Measurements from ENCODE around the gene NLRP6. TPM values are rescaled to one million over a fixed set of nuclear protein-coding genes. Genes with fewer than 3 reads are reported as not detected.
"Not testable (repeated sequence)": the region's sequence is repeated elsewhere in the genome, so short reads cannot be mapped to it uniquely, and the experiment has no call there.

The NLRP6 gene
- total and polyA plus RNA-seq, 3 experiments from 2014 or later = 3.5 to 11.7 (median 3.6) TPM

DNA sequence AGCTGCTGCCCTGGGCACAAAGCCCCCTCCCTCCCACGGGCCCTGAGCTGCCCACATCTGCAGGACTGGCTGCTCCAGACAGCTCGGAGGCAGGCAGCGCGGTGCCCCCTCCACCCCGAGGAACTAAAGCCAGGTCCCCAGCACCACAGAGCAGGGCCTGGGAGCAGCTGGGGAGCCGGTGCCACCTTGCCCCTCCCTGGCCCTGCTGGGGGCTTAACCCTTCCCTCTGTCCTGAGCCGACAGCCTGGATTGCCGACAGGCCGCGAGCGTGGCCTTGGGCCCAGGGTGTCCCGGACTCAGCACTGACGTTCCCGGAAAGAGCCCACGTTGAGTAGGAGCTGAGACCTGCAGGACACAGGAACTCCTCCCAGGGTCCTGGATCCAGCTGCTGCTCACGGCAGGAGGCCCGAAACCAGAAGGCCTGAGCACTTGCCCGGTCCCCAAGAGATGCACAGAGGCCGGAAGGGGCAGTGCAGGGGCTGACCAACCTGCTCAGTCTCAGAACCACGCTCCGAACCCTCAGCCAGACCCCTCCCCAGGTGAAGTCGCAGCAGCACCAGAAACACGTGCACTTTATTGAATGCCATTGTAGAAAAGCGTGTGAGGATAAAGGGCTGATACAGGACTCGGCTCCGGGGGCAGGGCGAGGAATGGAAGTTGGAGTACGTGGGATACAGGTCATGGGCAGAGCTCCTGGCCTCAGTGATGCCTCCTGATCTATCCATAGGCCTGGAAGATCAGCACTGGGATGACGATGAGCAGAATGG lies 41.1 kb downstream of the NLRP6 start:
- H3K36me3 ChIP-seq (ENCODE audit: insufficient read depth, low read length); H3K9me3 ChIP-seq (ENCODE audit: low read length); H3K27me3 ChIP-seq (ENCODE audit: insufficient read depth, low read length, poor library complexity, severe bottlenecking); H3K27ac ChIP-seq (ENCODE audit: low read depth, low read length); H3K27me3 Mint-ChIP-seq; H3K9me3 Mint-ChIP-seq; DNase-seq: not testable (repeated sequence)
- peaks cover 27 to 43% (median 34%) of the 10 kb centered on the region in 3 donors for H3K4me1 Mint-ChIP-seq
- CTCF ChIA-PET = interaction anchor here (0.7 to 1.2 kb wide), 2 partner anchors 10 to 38 kb away, joined by 3 read pairs; no protein-coding TSS in a partner anchor
- peak overlapping the region; percentile 82 to 94 (median 89) for H3K4me3 Mint-ChIP-seq
- Histone ChIP-seq H3K4me3 (ENCODE audit: low read length) (peak overlapping the region; percentile 16), H3K4me1 (ENCODE audit: insufficient read depth, low read length) (peaks cover 22% of the 10 kb centered on the region)
- peak overlapping the region; percentile 84 to 97 (median 95) for H3K27ac Mint-ChIP-seq
- POLR2A ChIA-PET = interaction anchor here (1.1 kb wide), 1 partner anchor 10 kb away, joined by 4 read pairs; no protein-coding TSS in a partner anchor
- peaks cover 6 to 19% (median 11%) of the 10 kb centered on the region in 3 donors for H3K36me3 Mint-ChIP-seq

DNA sequence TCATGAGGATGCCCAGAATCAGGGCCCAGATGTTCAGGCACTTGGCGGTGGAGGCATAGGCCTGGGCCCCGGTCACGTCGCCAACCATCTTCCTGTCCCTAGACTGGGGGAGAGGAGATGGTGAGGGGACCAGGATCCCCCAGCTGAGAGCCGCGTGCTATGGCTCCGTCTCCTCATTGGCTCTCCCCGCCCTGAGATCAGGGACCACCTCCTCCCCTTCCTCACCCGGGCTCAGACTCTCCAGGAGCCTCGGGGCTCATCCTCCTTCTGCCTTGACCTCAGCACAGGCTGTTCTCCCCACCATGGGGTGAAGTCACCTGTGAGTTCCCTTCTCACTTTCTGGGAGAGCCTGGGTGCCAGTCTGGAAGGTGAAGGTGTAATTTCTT lies 41.7 kb downstream of the NLRP6 start:
- Histone ChIP-seq H3K4me3 (ENCODE audit: low read length) (peak overlapping the region; percentile 16), H3K4me1 (ENCODE audit: insufficient read depth, low read length) (peaks cover 28% of the 10 kb centered on the region)
- H3K36me3 ChIP-seq (ENCODE audit: insufficient read depth, low read length); H3K9me3 ChIP-seq (ENCODE audit: low read length); H3K27me3 ChIP-seq (ENCODE audit: insufficient read depth, low read length, poor library complexity, severe bottlenecking); POLR2A ChIA-PET; DNase-seq; H3K27me3 Mint-ChIP-seq; H3K27ac ChIP-seq (ENCODE audit: low read depth, low read length); H3K9me3 Mint-ChIP-seq: not testable (repeated sequence)
- CTCF ChIA-PET = interaction anchor here (1.2 kb wide), 1 partner anchor 10 kb away, joined by 3 read pairs; no protein-coding TSS in a partner anchor
- Mint-ChIP-seq H3K36me3 (peaks cover 5 to 14% (median 9%) of the 10 kb centered on the region in 3 donors), H3K4me3 (peak overlapping the region; percentile 82 to 94 (median 89)), H3K4me1 (peaks cover 29 to 48% (median 40%) of the 10 kb centered on the region in 3 donors), H3K27ac (peak overlapping the region; percentile 84 to 98 (median 95))

DNA sequence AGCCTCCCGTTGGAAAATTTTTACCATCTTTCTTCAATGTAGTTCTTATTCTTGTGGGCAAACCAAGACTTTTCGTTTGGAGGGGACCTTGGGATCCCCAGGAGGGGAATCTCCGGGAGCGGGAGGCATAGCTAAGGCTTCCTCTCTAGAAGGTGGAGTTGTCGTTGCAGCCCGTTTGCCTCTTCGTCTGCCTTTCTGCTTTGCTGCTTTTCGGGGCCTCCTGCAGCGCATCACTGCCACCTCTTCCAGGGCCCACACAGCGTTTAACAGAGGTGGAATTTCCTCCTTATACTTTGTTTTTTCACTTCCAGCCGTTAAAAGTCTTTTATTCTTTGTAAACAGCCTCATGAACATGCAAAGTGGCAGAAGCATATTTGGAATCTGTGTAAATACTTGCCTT lies 45.9 kb downstream of the NLRP6 start:
- H3K4me1 ChIP-seq (ENCODE audit: insufficient read depth, low read length) = peaks cover 38% of the 10 kb centered on the region

DNA sequence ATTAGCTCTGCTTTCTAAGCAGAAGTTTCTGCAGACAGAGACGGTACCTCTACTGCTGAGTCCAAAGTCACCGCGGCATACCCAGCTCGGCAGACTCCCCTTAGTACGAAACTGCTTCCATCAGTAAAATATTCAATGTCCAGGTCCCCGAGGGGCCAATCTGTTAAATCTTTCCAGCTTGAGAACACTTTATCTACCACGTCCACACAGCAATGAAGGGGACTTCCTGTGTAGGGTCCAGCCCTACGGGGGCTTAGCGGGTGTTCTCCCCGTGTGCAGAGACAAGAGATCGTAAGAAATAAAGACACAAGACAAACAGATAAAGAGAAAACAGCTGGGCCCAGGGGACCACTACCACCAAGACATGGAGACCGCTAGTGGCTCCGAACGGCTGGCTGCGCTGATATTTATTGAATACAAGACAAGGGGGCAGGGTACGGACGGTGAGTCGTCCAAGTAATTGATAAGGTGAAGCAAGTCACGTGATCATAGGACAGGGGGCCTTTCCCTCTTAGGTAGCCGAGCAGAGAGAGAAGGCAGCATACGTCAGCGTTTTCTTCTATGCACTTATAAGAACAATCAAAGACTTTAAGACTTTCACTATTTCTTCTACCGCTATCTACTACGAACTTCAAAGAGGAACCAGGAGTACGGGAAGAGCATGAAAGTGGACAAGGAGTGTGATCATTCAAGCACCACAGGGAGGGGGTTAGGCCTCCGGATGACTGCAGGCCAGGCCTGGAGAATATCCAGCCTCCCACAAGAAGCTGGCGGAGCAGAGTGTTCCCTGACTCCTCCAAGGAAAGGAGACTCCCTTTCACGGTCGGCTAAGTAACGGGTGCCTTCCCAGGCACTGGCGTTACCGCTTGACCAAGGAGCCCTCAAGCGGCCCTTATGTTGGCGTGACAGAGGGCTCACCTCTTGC lies 46.6 kb downstream of the NLRP6 start:
- H3K4me3 ChIP-seq (ENCODE audit: low read length); H3K36me3 ChIP-seq (ENCODE audit: insufficient read depth, low read length); H3K27me3 ChIP-seq (ENCODE audit: insufficient read depth, low read length, poor library complexity, severe bottlenecking); H3K9me3 ChIP-seq (ENCODE audit: low read length); H3K36me3 Mint-ChIP-seq; POLR2A ChIA-PET; DNase-seq; H3K9me3 Mint-ChIP-seq; H3K27me3 Mint-ChIP-seq: not testable (repeated sequence)
- peak overlapping the region; percentile 9 to 79 (median 59) for H3K27ac Mint-ChIP-seq
- CTCF ChIA-PET = interaction anchor here (1.3 to 1.4 kb wide), 2 partner anchors 10 to 31 kb away, joined by 3 to 4 read pairs; no protein-coding TSS in a partner anchor
- H3K4me1 Mint-ChIP-seq = peaks cover 47 to 64% (median 54%) of the 10 kb centered on the region in 3 donors
- Histone ChIP-seq H3K27ac (ENCODE audit: low read depth, low read length) (peak overlapping the region; percentile 55), H3K4me1 (ENCODE audit: insufficient read depth, low read length) (peaks cover 40% of the 10 kb centered on the region)
- H3K4me3 Mint-ChIP-seq = peak overlapping the region in 3 of 7 donors; percentile 29 to 43 (median 32)

More for the DNA sequence above, 45.9 kb downstream of the NLRP6 start:
- H3K27ac ChIP-seq (ENCODE audit: low read depth, low read length) = peak overlapping the region; percentile 55
- ChIA-PET POLR2A (no interaction called here), CTCF (interaction anchor here (1.3 kb wide), 1 partner anchor 9 kb away, joined by 4 read pairs; no protein-coding TSS in a partner anchor)
- no peak overlapping the region for H3K4me3 ChIP-seq (ENCODE audit: low read length)
- no peaks in the 10 kb centered on the region for H3K36me3 ChIP-seq (ENCODE audit: insufficient read depth, low read length)
- Mint-ChIP-seq H3K9me3 (no peaks in the 10 kb centered on the region), H3K4me1 (peaks cover 43 to 63% (median 52%) of the 10 kb centered on the region in 3 donors), H3K27me3 (no peaks in the 10 kb centered on the region), H3K36me3 (peaks cover 0 to 2% (median 0%) of the 10 kb centered on the region in 3 donors), H3K4me3 (peak overlapping the region in 1 of 7 donors; percentile 43), H3K27ac (peak overlapping the region in 1 of 8 donors; percentile 79)
- H3K27me3 ChIP-seq (ENCODE audit: insufficient read depth, low read length, poor library complexity, severe bottlenecking) = no peaks in the 10 kb centered on the region
- DNase-seq = no peak
- no peaks in the 10 kb centered on the region for H3K9me3 ChIP-seq (ENCODE audit: low read length)

DNA sequence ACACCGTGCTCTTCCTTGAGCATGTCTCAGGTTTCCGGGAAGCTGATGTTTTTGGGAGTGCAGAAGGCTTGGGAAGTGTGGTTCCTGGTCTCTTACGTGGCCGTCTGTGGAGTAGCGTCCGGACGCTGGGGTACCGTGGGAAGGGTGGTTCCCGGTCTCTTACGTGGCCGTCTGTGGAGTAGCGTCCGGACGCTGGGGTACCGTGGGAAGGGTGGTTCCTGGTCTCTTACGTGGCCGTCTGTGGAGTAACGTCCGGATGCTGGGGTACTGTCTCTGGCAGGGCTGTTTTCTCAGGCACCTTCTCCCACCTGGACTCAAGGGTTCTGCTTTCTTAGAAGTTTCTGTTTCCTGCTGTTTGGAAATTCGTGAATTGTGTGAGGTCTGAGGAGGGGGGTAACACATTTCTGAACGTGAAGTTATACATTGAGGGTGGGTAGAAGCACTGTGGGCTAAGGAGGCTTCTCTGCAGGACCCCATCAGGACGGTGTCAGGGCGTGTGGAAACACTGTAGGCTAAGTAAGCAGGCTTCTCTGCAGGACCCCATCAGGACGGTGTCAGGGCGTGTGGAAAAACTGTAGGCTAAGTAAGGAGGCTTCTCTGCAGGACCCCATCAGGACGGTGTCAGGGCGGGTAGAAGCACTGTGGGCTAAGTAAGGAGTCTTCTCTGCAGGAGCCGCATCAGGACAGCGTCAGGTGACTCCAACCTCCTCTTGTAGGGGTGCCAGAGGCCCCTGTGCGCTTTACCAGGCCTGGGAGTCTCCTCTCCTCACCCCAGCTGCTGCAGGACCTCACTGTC lies 47.8 kb downstream of the NLRP6 start:
- ChIA-PET POLR2A (interaction anchor here (1.5 kb wide), 2 partner anchors 9 to 14 kb away, joined by 4 to 7 read pairs; no protein-coding TSS in a partner anchor), CTCF (interaction anchor here (1.3 to 1.9 kb wide), 3 partner anchors 29 to 125 kb away, joined by 3 to 5 read pairs (median 3); no protein-coding TSS in a partner anchor)
- H3K4me3 ChIP-seq (ENCODE audit: low read length) = peak overlapping the region; percentile 55
- H3K4me1 ChIP-seq (ENCODE audit: insufficient read depth, low read length) = peaks cover 51% of the 10 kb centered on the region
- no peak for DNase-seq
- peak overlapping the region in 6 of 7 donors; percentile 46 to 81 (median 69) for H3K4me3 Mint-ChIP-seq
- H3K9me3 ChIP-seq (ENCODE audit: low read length) = no peaks in the 10 kb centered on the region
- H3K27ac Mint-ChIP-seq = peak overlapping the region; percentile 90 to 99 (median 95)
- H3K36me3 ChIP-seq (ENCODE audit: insufficient read depth, low read length) = no peaks in the 10 kb centered on the region
- H3K4me1 Mint-ChIP-seq = peaks cover 52 to 64% (median 55%) of the 10 kb centered on the region in 3 donors
- no peaks in the 10 kb centered on the region for H3K36me3 Mint-ChIP-seq
- no peaks in the 10 kb centered on the region for H3K27me3 Mint-ChIP-seq
- no peaks in the 10 kb centered on the region for H3K9me3 Mint-ChIP-seq
- H3K27me3 ChIP-seq (ENCODE audit: insufficient read depth, low read length, poor library complexity, severe bottlenecking) = no peaks in the 10 kb centered on the region
- H3K27ac ChIP-seq (ENCODE audit: low read depth, low read length) = peak overlapping the region; percentile 78

DNA sequence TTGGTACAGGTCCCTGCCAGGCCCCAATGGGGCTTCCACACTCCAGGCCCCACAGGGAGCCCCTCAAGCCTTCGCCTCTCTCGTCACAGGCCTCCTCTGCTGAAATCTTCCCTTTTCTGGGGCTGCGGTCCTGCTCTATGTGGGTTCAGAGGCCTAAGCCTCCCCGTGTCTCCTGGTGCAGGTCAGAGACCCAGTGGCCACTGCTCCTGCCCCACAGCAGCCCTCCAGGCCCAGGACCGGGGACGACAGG lies 48.3 kb downstream of the NLRP6 start:
- Mint-ChIP-seq H3K27ac (peak overlapping the region; percentile 90 to 99 (median 95)), H3K27me3 (no peaks in the 10 kb centered on the region), H3K4me3 (peak overlapping the region in 6 of 7 donors; percentile 62 to 81 (median 74)), H3K4me1 (peaks cover 57 to 69% (median 59%) of the 10 kb centered on the region in 3 donors), H3K36me3 (no peaks in the 10 kb centered on the region), H3K9me3 (no peaks in the 10 kb centered on the region)
- no peaks in the 10 kb centered on the region for H3K27me3 ChIP-seq (ENCODE audit: insufficient read depth, low read length, poor library complexity, severe bottlenecking)
- peaks cover 56% of the 10 kb centered on the region for H3K4me1 ChIP-seq (ENCODE audit: insufficient read depth, low read length)
- POLR2A ChIA-PET = interaction anchor here (1.5 kb wide), 2 partner anchors 10 to 14 kb away, joined by 4 to 7 read pairs; no protein-coding TSS in a partner anchor
- CTCF ChIA-PET = interaction anchor here (1.3 to 2.1 kb wide), 4 partner anchors 9 to 124 kb away, joined by 3 to 10 read pairs (median 6); no protein-coding TSS in a partner anchor
- H3K9me3 ChIP-seq (ENCODE audit: low read length) = no peaks in the 10 kb centered on the region
- no peak for DNase-seq
- no peaks in the 10 kb centered on the region for H3K36me3 ChIP-seq (ENCODE audit: insufficient read depth, low read length)
- peak overlapping the region; percentile 78 for H3K27ac ChIP-seq (ENCODE audit: low read depth, low read length)
- peak overlapping the region; percentile 55 for H3K4me3 ChIP-seq (ENCODE audit: low read length)

All from CD8-positive, alpha-beta memory T cell (primary cell).